Measurements from ENCODE around the gene ARHGEF7.

The ARHGEF7 gene

DNA sequence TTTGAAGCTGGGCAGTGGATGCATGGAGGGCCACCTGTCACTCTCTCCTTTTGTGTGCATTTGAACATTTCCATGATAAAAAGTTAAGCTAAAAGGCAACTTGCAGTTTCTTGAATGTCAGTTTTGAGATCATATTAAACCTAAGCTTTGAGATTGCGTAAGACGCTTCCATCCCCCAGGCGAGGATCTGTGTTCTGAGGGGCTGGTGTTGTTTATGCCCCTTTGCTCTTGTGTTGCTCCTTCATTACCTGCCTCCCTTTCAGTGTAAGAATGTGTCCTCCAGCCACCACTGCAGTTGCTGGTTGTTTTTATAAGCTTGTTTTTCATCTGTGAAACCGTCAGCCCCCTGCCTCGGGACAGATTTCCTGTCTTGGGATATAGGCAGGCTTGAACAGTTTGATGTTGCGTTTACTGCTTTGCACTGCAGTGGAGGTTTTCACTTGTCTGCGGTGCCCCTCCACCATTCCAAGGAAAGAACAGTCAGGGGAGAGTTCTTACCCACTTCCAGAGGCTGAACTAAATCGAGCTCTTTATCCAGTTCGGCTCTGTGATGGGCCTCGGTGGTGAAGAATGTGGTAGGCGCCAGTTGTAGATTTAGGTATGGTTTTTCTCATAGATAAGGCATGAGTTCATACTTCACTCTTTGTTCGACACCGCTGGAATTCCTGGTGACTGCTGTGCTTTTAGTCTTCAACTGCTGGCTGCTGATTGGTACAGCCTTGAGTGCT is 96.8 kb downstream of the ARHGEF7 start:
- TF ChIP-seq, protein P1, sequence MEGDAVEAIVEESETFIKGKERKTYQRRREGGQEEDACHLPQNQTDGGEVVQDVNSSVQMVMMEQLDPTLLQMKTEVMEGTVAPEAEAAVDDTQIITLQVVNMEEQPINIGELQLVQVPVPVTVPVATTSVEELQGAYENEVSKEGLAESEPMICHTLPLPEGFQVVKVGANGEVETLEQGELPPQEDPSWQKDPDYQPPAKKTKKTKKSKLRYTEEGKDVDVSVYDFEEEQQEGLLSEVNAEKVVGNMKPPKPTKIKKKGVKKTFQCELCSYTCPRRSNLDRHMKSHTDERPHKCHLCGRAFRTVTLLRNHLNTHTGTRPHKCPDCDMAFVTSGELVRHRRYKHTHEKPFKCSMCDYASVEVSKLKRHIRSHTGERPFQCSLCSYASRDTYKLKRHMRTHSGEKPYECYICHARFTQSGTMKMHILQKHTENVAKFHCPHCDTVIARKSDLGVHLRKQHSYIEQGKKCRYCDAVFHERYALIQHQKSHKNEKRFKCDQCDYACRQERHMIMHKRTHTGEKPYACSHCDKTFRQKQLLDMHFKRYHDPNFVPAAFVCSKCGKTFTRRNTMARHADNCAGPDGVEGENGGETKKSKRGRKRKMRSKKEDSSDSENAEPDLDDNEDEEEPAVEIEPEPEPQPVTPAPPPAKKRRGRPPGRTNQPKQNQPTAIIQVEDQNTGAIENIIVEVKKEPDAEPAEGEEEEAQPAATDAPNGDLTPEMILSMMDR (IDR thresholded peaks at IDR 0.05; ENCODE audit: low read depth, low read length): no peak
- peak in 1 of 2 donors; percentile 59 for DNase-seq (ENCODE audit: low read depth in 2 of 2)
- H3K4me3 ChIP-seq (replicated peaks in 1 of 2; ENCODE audit: low read depth in 2 of 2, low read length in 2 of 2): no peak overlapping the region

DNA sequence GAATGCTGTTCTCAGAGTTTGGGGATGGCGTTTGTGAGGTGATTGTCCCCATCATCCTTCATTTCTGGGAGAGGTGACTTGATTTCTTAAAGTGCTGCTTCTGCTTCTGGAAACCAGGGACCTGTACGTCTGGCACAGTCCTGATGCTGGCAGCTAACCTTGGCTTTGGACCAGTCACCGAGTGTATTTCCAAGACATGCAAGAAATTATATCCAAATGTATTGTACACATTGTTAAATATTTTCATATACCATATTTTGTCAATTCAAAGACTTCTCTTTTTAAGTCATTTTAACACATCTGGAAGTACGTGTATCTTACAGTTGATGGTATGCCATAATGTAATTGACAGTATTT is 97.4 kb downstream of the ARHGEF7 start:
- TF ChIP-seq, protein P1 (IDR thresholded peaks at IDR 0.05; ENCODE audit: low read depth, low read length): no peak
- no peak overlapping the region for H3K4me3 ChIP-seq (replicated peaks in 1 of 2; ENCODE audit: low read depth in 2 of 2, low read length in 2 of 2)
- no peak for DNase-seq (ENCODE audit: low read depth in 2 of 2)

DNA sequence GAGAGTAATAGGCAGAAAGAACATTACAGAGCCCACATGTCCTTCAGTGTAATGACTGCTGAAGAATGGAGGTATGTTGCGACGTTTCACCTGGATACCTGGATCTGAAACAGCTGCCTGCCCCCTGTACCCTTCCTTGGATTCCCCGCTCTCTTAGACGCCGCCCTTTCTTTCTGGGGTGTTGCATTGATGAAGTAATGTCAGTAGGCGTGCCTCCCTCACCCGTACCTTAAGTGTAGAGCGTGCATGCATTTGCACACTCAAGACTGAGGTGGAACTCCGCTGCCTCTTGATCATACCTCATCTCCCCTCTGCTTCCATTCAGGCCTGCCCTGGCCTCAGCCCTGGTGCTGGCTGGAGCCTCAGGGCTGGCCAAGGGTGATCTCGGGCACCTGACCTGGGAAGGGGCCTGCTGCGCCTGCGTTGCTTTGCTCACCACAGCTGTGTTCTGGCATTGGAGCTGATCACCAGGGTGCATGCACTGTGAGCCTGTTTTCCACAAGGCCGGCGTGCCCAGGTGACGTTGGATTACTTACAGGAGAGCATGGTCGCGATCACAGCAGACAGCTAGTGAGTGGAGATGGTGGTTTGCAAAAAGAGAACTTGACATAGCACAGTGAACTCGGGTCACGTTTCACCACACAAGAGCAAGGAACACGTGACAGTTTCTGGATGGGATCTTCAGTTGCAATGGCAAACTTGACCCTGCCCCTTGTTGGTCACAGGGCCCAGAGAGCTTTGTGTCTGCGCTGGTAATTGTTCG is 99.0 kb downstream of the ARHGEF7 start:
- no peak overlapping the region for H3K4me3 ChIP-seq (replicated peaks in 1 of 2; ENCODE audit: low read depth in 2 of 2, low read length in 2 of 2)
- TF ChIP-seq, protein P1 (IDR thresholded peaks at IDR 0.05; ENCODE audit: low read depth, low read length): no peak
- no peak for DNase-seq (ENCODE audit: low read depth in 2 of 2)

DNA sequence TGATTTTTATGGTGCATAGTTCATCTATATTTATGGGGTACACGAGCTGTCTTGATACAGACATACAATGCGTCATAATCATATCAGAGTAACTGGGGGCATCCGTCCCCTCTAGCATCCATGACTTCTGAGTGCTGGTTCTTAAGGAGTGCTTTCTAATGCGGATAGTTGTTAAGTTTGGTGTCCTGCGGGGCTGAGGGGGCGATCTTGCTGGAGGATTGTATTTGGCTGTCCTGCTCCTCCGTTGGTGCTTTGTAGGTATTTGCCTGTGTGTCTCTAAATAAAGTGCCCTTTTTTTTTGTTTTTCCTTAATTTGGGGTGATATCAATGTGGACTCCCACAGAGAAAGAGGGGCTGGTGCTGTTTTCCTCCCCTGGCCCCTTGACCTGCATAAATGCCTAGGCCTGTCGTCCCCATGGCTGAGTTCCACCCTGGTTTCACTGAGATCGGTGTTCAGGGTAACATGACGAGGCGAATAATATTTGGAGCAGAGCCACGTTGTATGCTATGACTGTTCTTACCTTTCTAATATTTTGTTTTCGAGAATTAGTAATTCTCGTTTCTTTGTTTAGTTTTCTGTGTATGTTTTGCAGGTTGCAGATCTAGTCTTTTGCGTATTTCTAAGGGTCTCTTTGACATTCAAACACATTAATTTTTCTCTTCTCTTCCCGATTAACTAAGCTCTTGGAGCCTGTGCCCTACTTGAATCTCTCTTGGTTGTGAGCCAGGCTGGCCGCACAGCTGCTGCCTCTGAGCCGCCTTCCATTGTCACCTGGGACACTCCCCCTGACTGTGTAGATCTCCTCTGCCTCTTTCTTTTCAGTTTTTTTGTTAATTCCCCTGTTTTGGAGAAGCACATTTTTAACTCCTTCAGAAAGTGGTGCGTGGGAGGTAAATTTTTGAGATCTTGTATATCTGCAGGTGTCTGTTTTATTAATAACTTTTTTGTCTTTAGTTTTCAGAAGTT is 100.3 kb downstream of the ARHGEF7 start:
- no peak overlapping the region for H3K4me3 ChIP-seq (replicated peaks in 1 of 2; ENCODE audit: low read depth in 2 of 2, low read length in 2 of 2)
- TF ChIP-seq, protein P1 (IDR thresholded peaks at IDR 0.05; ENCODE audit: low read depth, low read length): no peak
- no peak for DNase-seq (ENCODE audit: low read depth in 2 of 2)

DNA sequence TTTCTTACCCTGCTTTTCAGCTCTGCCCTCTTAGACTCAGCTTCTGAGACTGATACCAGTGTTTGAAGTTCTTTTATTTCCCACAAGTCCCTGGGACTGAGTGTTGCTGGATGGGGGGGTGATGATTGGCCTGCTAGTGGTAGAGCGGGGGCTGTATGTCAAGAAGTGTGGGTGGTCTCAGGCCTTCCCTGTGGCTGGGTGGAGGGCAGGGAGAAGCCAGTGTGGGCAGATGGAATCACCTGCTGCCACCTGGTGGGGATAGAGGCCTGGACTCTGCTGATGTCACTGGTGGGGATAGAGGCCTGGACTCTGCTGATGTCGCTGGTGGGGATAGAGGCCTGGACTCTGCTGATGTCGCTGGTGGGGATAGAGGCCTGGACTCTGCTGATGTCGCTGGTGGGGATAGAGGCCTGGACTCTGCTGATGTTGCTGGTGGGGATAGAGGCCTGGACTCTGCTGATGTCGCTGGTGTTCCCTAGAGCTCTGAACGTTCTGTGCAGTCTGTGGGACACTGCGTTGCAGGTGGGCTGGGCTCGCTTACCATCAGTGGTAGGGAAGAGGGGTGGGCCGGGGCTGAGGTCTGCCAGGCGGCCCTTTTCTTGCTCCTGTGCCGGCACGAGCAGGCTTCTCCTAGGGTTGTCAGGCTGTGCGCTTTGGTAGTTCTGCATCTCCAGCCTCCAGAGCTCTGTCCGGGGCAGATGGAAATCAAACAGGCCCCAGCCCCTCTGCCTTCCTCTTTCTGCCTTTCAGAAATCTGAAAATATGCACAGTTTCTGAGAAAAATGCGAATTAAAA is 101.3 kb downstream of the ARHGEF7 start:
- TF ChIP-seq, protein P1 (IDR thresholded peaks at IDR 0.05; ENCODE audit: low read depth, low read length): peak; percentile 49
- DNase-seq (ENCODE audit: low read depth in 2 of 2): no peak
- no peak overlapping the region for H3K4me3 ChIP-seq (replicated peaks in 1 of 2; ENCODE audit: low read depth in 2 of 2, low read length in 2 of 2)

DNA sequence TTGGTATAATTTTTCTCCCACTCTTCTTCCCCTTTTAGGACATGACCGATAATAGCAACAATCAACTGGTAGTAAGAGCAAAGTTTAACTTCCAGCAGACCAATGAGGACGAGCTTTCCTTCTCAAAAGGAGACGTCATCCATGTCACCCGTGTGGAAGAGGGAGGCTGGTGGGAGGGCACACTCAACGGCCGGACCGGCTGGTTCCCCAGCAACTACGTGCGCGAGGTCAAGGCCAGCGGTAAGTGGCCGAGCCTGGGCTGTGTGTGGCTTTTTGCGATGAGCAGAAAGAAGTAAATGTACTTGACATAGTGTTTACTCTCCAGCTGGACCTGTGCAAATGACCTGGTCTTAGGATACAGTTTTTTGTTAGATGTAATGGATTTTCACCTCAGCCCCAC is 102.5 kb downstream of the ARHGEF7 start:
- no peak overlapping the region for H3K4me3 ChIP-seq (replicated peaks in 1 of 2; ENCODE audit: low read depth in 2 of 2, low read length in 2 of 2)
- TF ChIP-seq, protein P1 (IDR thresholded peaks at IDR 0.05; ENCODE audit: low read depth, low read length): no peak
- no peak for DNase-seq (ENCODE audit: low read depth in 2 of 2)
